Activated CD8-positive, alpha-beta T cell treated with anti-CD3 and anti-CD28 coated beads for 36 hours (primary cell): ENCODE results near the gene CEACAM21. TPM values are rescaled to one million over a fixed set of nuclear protein-coding genes. Genes with fewer than 3 reads are reported as not detected.

Source experiments
- ATAC-seq: fragments of 200-7000 bp; cut with Tn5 transposase; one replicate; pipeline ENCODE4 v1.10.0; 2021; ENCODE audit warnings: mild to moderate bottlenecking, moderate library complexity
- CTCF ChIA-PET: fragments of 350-600 bp; sonication (Branson Sonifier 250); formaldehyde crosslinking; loops from one replicate; lab custom pipeline; 2021; ENCODE audit warnings: antibody characterized with exemption; lab: Charles Lee
- POLR2A ChIA-PET: fragments of 350-600 bp; sonication (Branson Sonifier 250); formaldehyde crosslinking; loops from one replicate; lab custom pipeline; 2021; ENCODE audit warnings: antibody characterized with exemption; lab: Charles Lee
- DNase-seq: peaks from one replicate; pipeline ENCODE4 v3.0.0-alpha.2; 2020
- H3K27ac Mint-ChIP-seq: one replicate; pipeline ENCODE4 v1.8.0; 2021; ENCODE audit warnings: mild to moderate bottlenecking, mixed read lengths
- H3K27me3 Mint-ChIP-seq: one replicate; pipeline ENCODE4 v1.8.0; 2021; ENCODE audit warnings: mixed read lengths
- H3K36me3 Mint-ChIP-seq: one replicate; pipeline ENCODE4 v1.8.0; 2021; ENCODE audit warnings: low read depth, mixed read lengths
- H3K4me1 Mint-ChIP-seq: one replicate; pipeline ENCODE4 v1.8.0; 2021; ENCODE audit warnings: low read depth, mixed read lengths
- H3K4me3 Mint-ChIP-seq: one replicate; pipeline ENCODE4 v1.8.0; 2021; ENCODE audit warnings: mild to moderate bottlenecking, moderate library complexity, mixed read lengths
- H3K9me3 Mint-ChIP-seq: one replicate; pipeline ENCODE4 v1.8.0; 2021; ENCODE audit warnings: mixed read lengths
- intact Hi-C: fragments of 100-400 bp; cut with micrococcal nuclease; formaldehyde crosslinking; loops from one replicate; pipeline ENCODE4 v1.10.0; 2022
- total RNA-seq, 2 experiments: library from RNA; stranded (reverse); gene quantifications; one replicate each; pipeline ENCODE4 v1.2.3, GENCODE V29; 2021
- TF ChIP-seq, protein P1 (sequence below): fragments of 200-600 bp; IDR thresholded peaks from one replicate; pipeline ENCODE4 v1.8.0; 2022; ENCODE audit warnings: antibody characterized with exemption, mild to moderate bottlenecking

The CEACAM21 gene
- total RNA-seq, 2 experiments from 2014 or later: 17.7 to 19.8 TPM

DNA sequence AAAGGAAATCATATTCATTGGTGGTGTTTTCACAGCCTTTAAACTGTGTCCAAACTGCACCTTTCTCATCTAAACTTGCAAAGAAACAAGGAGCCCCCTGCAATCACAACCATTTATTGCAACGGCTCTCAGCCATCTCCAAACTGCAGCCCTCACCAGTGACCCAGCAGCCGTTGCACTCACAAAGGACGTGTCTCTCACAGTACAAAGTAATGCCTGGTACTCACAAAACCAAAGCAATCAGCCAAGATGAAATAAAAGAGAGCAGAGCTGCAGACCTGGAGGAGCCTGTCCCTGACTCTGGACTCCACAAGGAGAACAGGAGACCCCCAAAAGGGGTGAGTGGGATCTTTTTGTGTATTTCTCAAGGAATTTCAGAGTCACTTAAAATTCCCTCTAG, 20.2 kb upstream of the CEACAM21 start:
- Mint-ChIP-seq H3K4me1 (peaks cover 51% of the 10 kb centered on the region), H3K4me3 (peak overlapping the region; percentile 52), H3K36me3 (peaks cover 59% of the 10 kb centered on the region), H3K9me3 (peaks cover 2% of the 10 kb centered on the region), H3K27me3 (no peaks in the 10 kb centered on the region), H3K27ac (peak overlapping the region; percentile 81)
- ATAC-seq (no peak), DNase-seq (no peak)
- ChIA-PET CTCF (interaction anchor here (1.3 to 6.6 kb wide), 4 partner anchors 8 to 107 kb away, joined by 5 to 54 read pairs (median 27); no protein-coding TSS in a partner anchor), POLR2A (interaction anchor here (1.2 to 5.0 kb wide), 2 partner anchors 8 to 117 kb away, joined by 3 to 26 read pairs; no protein-coding TSS in a partner anchor)
- intact Hi-C loops: no loop called here
- TF ChIP-seq, protein P1, sequence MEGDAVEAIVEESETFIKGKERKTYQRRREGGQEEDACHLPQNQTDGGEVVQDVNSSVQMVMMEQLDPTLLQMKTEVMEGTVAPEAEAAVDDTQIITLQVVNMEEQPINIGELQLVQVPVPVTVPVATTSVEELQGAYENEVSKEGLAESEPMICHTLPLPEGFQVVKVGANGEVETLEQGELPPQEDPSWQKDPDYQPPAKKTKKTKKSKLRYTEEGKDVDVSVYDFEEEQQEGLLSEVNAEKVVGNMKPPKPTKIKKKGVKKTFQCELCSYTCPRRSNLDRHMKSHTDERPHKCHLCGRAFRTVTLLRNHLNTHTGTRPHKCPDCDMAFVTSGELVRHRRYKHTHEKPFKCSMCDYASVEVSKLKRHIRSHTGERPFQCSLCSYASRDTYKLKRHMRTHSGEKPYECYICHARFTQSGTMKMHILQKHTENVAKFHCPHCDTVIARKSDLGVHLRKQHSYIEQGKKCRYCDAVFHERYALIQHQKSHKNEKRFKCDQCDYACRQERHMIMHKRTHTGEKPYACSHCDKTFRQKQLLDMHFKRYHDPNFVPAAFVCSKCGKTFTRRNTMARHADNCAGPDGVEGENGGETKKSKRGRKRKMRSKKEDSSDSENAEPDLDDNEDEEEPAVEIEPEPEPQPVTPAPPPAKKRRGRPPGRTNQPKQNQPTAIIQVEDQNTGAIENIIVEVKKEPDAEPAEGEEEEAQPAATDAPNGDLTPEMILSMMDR: no peak

DNA sequence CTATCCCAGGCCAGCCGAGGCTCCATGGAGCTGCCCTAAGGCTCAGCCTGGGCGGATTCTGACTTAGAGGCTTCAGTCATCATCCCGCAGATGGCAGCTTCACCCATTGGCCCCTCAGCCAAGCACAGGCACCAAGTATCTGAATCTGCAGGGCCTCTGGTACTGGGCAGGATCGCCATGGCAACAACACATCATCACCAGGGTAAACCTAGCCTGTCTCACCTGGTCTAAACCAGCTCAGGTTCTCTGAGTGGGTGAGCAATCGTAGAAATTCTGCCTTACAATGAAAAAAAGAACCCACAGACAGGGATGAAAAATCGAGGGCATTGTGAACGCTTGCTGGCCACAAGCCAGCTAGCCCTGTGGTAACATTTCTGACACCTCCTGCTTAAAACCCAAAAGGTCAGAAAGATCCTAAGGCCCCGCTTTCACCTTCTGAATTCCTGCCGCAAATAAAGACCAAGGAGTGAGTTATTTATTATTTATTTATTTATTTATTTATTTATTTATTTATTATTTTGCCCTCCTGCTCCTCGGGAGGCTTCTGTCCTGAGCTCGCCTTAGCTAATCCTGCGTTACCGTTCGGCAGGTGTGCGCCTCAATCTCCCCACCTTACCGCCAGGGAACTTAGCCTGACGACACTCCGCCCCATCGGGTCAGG, 12.0 kb upstream of the CEACAM21 start:
- Mint-ChIP-seq H3K27me3 (peaks cover 18% of the 10 kb centered on the region), H3K27ac (peak overlapping the region; percentile 66), H3K4me3 (peak overlapping the region; percentile 68), H3K36me3 (peaks cover 13% of the 10 kb centered on the region), H3K9me3 (no peaks in the 10 kb centered on the region), H3K4me1 (peaks cover 45% of the 10 kb centered on the region)
- intact Hi-C loops: loop anchor here (5.0 kb wide), 1 partner anchor 42 kb away; no protein-coding TSS in a partner anchor
- CTCF ChIA-PET: interaction anchor here (1.0 to 13.7 kb wide), 25 partner anchors 8 to 199 kb away, joined by 3 to 272 read pairs (median 5); partner anchors contain the start of gene CEACAM21
- DNase-seq: peak; percentile 75
- POLR2A ChIA-PET: interaction anchor here (0.9 to 2.4 kb wide), 5 partner anchors 10 to 32 kb away, joined by 3 to 13 read pairs (median 9); no protein-coding TSS in a partner anchor
- TF ChIP-seq, protein P1: no peak
- peak; percentile 80 for ATAC-seq

DNA sequence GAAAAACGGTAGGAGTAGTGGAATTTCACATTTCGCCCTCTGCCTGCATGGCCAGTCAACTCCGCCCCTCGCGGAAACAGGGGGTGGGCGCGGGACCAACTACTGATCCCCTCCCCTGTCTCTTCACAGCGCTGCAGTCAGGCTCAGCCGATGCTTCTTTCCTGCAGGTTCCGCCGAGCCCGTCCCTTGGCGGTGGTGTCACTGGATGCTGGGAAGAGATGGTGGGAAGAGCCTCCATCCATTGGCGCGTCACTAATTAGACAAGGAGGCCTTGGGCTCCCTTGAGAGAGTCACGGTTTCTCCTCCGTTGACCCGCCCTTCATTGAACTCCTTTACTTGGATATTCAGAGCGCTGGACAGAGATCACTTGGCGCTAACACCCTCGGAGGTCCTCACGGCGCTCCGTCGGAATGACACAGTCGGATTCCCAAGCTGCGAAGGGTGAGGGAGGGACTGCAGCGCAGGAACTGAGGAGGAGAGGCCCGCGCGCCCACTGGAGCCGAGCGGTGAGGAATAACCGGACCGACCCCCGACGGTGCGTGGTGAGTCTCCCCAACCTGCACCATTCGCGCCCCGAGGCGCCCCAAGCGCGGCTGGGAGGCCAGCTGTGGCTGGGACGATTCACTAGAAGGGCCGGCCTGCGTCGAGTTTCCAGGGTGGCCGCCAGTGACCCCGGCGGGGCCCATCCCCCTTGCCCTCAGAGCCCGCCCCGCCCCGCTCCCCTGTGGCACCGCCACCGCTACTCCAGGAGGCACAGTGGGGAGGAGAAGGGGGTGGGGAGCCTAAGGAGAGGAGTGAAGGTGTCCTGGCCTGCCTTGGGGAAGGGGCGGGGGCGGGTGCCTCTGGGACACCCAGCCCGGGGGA, 11.2 kb upstream of the CEACAM21 start:
- CTCF ChIA-PET: interaction anchor here (1.1 to 13.7 kb wide), 17 partner anchors 8 to 200 kb away, joined by 3 to 272 read pairs (median 6); no protein-coding TSS in a partner anchor
- DNase-seq (peak; percentile 17), ATAC-seq (peak; percentile 11)
- peaks cover 39% of the 10 kb centered on the region for H3K4me1 Mint-ChIP-seq
- peaks cover 11% of the 10 kb centered on the region for H3K36me3 Mint-ChIP-seq
- H3K4me3 Mint-ChIP-seq: peak overlapping the region; percentile 68
- intact Hi-C loops: loop anchor here (5.0 kb wide), 1 partner anchor 42 kb away; no protein-coding TSS in a partner anchor
- TF ChIP-seq, protein P1: no peak
- POLR2A ChIA-PET: interaction anchor here (0.9 to 2.4 kb wide), 5 partner anchors 11 to 33 kb away, joined by 3 to 13 read pairs (median 9); no protein-coding TSS in a partner anchor
- H3K9me3 Mint-ChIP-seq: no peaks in the 10 kb centered on the region
- H3K27me3 Mint-ChIP-seq: peaks cover 20% of the 10 kb centered on the region
- H3K27ac Mint-ChIP-seq: no peak overlapping the region

DNA sequence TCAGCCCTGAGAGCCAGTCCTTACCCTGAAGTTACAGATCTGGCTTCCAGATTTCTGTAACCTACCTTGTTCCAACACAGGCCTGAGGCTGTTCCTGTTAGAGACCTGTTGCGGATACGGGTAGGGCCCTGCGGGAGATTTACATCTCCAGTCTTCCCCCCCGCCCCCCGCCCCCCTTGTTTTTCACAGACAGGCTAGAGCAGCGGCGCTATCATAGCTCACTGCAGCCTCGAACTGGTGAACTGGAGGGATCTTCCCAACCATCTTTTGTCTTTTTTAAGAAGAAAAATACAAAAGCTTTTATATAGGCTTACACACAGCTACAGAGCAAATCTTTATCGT, 10.6 kb upstream of the CEACAM21 start:
- intact Hi-C loops: no loop called here
- no peak for ATAC-seq
- no peaks in the 10 kb centered on the region for H3K9me3 Mint-ChIP-seq
- peaks cover 38% of the 10 kb centered on the region for H3K4me1 Mint-ChIP-seq
- ChIA-PET POLR2A (interaction anchor here (1.5 to 2.4 kb wide), 2 partner anchors 11 to 27 kb away, joined by 6 to 13 read pairs; no protein-coding TSS in a partner anchor), CTCF (interaction anchor here (1.1 to 13.7 kb wide), 3 partner anchors 17 to 114 kb away, joined by 5 to 272 read pairs (median 7); no protein-coding TSS in a partner anchor)
- no peak for DNase-seq
- TF ChIP-seq, protein P1: no peak
- H3K36me3 Mint-ChIP-seq: peaks cover 9% of the 10 kb centered on the region
- no peak overlapping the region for H3K4me3 Mint-ChIP-seq
- no peak overlapping the region for H3K27ac Mint-ChIP-seq
- H3K27me3 Mint-ChIP-seq: peaks cover 22% of the 10 kb centered on the region
